ENCODE measurements around the gene GCC2. TPM values are rescaled to one million over a fixed set of nuclear protein-coding genes. Genes with fewer than 3 reads are reported as not detected.

Gene GCC2
- total RNA-seq, 1 experiment from 2014 or later: 28.2 TPM

DNA sequence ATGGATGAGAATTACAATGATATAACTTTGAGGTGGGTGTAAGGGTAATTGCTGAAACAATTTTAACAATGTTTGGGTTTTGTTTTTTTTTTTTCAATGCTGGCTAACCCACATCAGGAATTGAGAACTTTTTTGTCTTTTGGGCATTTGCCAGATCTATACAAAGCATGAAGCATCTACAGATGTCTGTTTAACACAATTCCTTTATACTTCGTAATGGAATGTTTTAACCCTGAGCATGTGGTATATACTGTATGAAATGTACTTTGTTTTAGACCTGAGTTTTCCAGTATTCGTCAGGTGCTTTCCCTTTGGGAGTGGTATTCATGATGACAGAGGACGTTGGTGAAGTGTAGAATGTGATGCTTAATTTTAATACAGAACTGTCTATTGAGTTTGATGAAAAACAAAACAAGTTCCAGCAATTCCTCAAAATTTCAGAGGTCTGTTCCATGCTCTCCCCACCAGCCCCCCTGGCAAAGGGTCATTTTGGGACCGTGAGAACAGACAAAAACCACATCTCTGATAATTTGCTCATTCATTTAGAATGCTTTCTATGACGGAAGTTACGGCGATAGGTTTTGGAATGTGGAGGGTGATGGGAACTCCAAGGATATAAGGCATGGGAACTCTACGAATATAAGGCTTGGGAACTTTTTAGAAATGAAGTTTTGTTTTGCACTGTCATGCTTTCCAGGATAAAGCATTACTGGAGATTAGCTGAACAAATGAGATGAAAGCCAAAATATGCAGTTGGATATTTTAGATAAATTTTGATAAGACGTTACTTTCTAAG, 99.4 kb downstream of the GCC2 start:
- ATAC-seq: no peak
- Histone ChIP-seq H2AFZ (ENCODE audit: low read depth, low read length, poor library complexity, severe bottlenecking) (no peak overlapping the region), H3K4me3 (replicated peaks in 1 of 2; ENCODE audit: low read depth in 1 of 2, low read length in 2 of 2) (no peak overlapping the region), H3K9ac (ENCODE audit: low read length) (no peak overlapping the region), H3K27ac (ENCODE audit: low read depth, low read length) (no peak overlapping the region), H3K36me3 (ENCODE audit: control insufficient read depth in 1 of 2, insufficient read depth in 2 of 2, low read length in 2 of 2) (no peaks in the 10 kb centered on the region), H3K27me3 (ENCODE audit: insufficient read depth, low read length) (no peaks in the 10 kb centered on the region), H3K4me1 (ENCODE audit: control insufficient read depth in 1 of 2, insufficient read depth in 2 of 2, low read length in 2 of 2) (no peaks in the 10 kb centered on the region), H3K79me2 (ENCODE audit: insufficient read depth, low read length) (peaks cover 74% of the 10 kb centered on the region), H3K9me3 (ENCODE audit: control insufficient read depth in 1 of 2, insufficient read depth in 1 of 2, low read depth in 1 of 2, low read length in 2 of 2) (no peaks in the 10 kb centered on the region), H3K4me2 (ENCODE audit: low read length) (no peak overlapping the region), H3K9me2 (ENCODE audit: insufficient read depth) (no peaks in the 10 kb centered on the region), H4K20me1 (ENCODE audit: insufficient read depth) (no peaks in the 10 kb centered on the region)
- intact Hi-C loops (cut with micrococcal nuclease): no loop called here
- no peak for DNase-seq (ENCODE audit: low read depth, low spot score)
- ChIA-PET POLR2A (no interaction called here), CTCF (no interaction called here), RAD21 (ENCODE audit: low non-redundant PET in 1 of 2, low total read pairs in 2 of 2, uncharacterized antibody in 2 of 2, unreplicated experiment in 2 of 2) (no interaction called here)
- BruUV-seq (replicated peaks): TSS peak; percentile 7
- TF ChIP-seq JUND (IDR thresholded peaks at IDR 0.05) (no peak), EZH2 (IDR thresholded peaks at IDR 0.05) (no peak), CBX3 (IDR thresholded peaks at IDR 0.05; ENCODE audit: low read depth) (no peak), YY1 (IDR thresholded peaks at IDR 0.05; ENCODE audit: extremely low read depth, insufficient replicate concordance, low read depth, low read length) (no peak), EZH2phosphoT487 (IDR thresholded peaks at IDR 0.05; ENCODE audit: borderline replicate concordance) (no peak), FOSL1 (IDR thresholded peaks at IDR 0.05; ENCODE audit: low read depth) (no peak), ZFX (IDR thresholded peaks at IDR 0.05) (no peak), SP1 (IDR thresholded peaks at IDR 0.05; ENCODE audit: low read depth) (no peak), SIN3A (IDR thresholded peaks at IDR 0.05; ENCODE audit: low read depth) (no peak), EGR1 (IDR thresholded peaks at IDR 0.05; ENCODE audit: low read depth) (no peak), ZNF274 (IDR thresholded peaks at IDR 0.05; ENCODE audit: low read depth, low read length) (no peak), ELF1 (IDR thresholded peaks at IDR 0.05; ENCODE audit: borderline replicate concordance, low read depth) (no peak)
- TF ChIP-seq, protein P1, sequence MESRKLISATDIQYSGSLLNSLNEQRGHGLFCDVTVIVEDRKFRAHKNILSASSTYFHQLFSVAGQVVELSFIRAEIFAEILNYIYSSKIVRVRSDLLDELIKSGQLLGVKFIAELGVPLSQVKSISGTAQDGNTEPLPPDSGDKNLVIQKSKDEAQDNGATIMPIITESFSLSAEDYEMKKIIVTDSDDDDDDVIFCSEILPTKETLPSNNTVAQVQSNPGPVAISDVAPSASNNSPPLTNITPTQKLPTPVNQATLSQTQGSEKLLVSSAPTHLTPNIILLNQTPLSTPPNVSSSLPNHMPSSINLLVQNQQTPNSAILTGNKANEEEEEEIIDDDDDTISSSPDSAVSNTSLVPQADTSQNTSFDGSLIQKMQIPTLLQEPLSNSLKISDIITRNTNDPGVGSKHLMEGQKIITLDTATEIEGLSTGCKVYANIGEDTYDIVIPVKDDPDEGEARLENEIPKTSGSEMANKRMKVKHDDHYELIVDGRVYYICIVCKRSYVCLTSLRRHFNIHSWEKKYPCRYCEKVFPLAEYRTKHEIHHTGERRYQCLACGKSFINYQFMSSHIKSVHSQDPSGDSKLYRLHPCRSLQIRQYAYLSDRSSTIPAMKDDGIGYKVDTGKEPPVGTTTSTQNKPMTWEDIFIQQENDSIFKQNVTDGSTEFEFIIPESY (IDR thresholded peaks at IDR 0.05; ENCODE audit: extremely low read depth, insufficient replicate concordance, low read length): no peak
- TF ChIP-seq, protein P2, sequence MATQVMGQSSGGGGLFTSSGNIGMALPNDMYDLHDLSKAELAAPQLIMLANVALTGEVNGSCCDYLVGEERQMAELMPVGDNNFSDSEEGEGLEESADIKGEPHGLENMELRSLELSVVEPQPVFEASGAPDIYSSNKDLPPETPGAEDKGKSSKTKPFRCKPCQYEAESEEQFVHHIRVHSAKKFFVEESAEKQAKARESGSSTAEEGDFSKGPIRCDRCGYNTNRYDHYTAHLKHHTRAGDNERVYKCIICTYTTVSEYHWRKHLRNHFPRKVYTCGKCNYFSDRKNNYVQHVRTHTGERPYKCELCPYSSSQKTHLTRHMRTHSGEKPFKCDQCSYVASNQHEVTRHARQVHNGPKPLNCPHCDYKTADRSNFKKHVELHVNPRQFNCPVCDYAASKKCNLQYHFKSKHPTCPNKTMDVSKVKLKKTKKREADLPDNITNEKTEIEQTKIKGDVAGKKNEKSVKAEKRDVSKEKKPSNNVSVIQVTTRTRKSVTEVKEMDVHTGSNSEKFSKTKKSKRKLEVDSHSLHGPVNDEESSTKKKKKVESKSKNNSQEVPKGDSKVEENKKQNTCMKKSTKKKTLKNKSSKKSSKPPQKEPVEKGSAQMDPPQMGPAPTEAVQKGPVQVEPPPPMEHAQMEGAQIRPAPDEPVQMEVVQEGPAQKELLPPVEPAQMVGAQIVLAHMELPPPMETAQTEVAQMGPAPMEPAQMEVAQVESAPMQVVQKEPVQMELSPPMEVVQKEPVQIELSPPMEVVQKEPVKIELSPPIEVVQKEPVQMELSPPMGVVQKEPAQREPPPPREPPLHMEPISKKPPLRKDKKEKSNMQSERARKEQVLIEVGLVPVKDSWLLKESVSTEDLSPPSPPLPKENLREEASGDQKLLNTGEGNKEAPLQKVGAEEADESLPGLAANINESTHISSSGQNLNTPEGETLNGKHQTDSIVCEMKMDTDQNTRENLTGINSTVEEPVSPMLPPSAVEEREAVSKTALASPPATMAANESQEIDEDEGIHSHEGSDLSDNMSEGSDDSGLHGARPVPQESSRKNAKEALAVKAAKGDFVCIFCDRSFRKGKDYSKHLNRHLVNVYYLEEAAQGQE (IDR thresholded peaks at IDR 0.05; ENCODE audit: low read depth): no peak
- TF ChIP-seq, protein P3, sequence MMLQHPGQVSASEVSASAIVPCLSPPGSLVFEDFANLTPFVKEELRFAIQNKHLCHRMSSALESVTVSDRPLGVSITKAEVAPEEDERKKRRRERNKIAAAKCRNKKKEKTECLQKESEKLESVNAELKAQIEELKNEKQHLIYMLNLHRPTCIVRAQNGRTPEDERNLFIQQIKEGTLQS (IDR thresholded peaks at IDR 0.05): no peak
